Spleen (tissue), 11 donors: ENCODE data around the gene VCPKMT. TPM values are rescaled to one million over a fixed set of nuclear protein-coding genes. Genes with fewer than 3 reads are reported as not detected.
"Not testable (repeated sequence)": the region's sequence is repeated elsewhere in the genome, so short reads cannot be mapped to it uniquely, and the experiment has no call there.

ENCODE experiments used
- DNase-seq: peaks from one replicate; pipeline ENCODE4 v3.0.0-alpha.2; 2020
- H3K27ac ChIP-seq, 8 donors: fragments of 200-600 bp; sonication (generic) in 7 of 8; 1 replicate in 4 of 8; 2 replicates in 4 of 8; pipeline versions ENCODE4 v1.5.0 to v1.8.0; 2016 to 2021; ENCODE audit warnings: inconsistent platforms in 4 of 8, mild to moderate bottlenecking in 4 of 8, moderate library complexity in 1 of 8
- H3K27me3 ChIP-seq, 7 donors: fragments of 200-600 bp; sonication (generic) in 6 of 7; replicated peaks in 1 of 7; 1 replicate in 4 of 7; 2 replicates in 3 of 7; pipeline versions ENCODE4 v1.5.0 to v1.8.0; 2016 to 2021; ENCODE audit warnings: inconsistent platforms in 3 of 7, mild to moderate bottlenecking in 1 of 7
- H3K36me3 ChIP-seq, 6 donors: fragments of 200-600 bp; sonication (generic) in 5 of 6; 1 replicate in 4 of 6; 2 replicates in 2 of 6; pipeline versions ENCODE4 v1.5.0 to v1.8.0; 2016 to 2021; ENCODE audit warnings: inconsistent platforms in 2 of 6
- H3K4me1 ChIP-seq, 6 donors: fragments of 200-600 bp; sonication (generic) in 5 of 6; 1 replicate in 3 of 6; 2 replicates in 3 of 6; pipeline versions ENCODE4 v1.5.0 to v1.8.0; 2016 to 2021; ENCODE audit warnings: inconsistent platforms in 3 of 6
- H3K4me3 ChIP-seq, 8 donors: fragments of 200-600 bp; sonication (generic) in 7 of 8; 1 replicate in 4 of 8; 2 replicates in 4 of 8; pipeline versions ENCODE4 v1.5.0 to v1.8.0; 2016 to 2021; ENCODE audit warnings: inconsistent platforms in 4 of 8, mild to moderate bottlenecking in 4 of 8, moderate library complexity in 2 of 8
- H3K9me3 ChIP-seq, 8 donors: fragments of 200-600 bp; sonication (generic) in 7 of 8; 1 replicate in 4 of 8; 2 replicates in 4 of 8; pipeline versions ENCODE4 v1.5.0 to v1.8.0; 2016 to 2021; ENCODE audit warnings: inconsistent platforms in 4 of 8
- POLR2A ChIP-seq, 3 donors: fragments of 450-650 bp; IDR thresholded peaks; one replicate each; pipeline ENCODE4 v1.5.1; 2017; ENCODE audit warnings: antibody characterized with exemption in 3 of 3, mild to moderate bottlenecking in 1 of 3
- POLR2AphosphoS5 ChIP-seq, 3 donors: sonication (generic); formaldehyde crosslinking; IDR thresholded peaks; one replicate each; pipeline ENCODE4 v1.5.1; 2017; ENCODE audit warnings: antibody characterized with exemption in 3 of 3
- WGBS, 5 donors: extraction: QIAGEN DNeasy Blood & Tissue Kit in 3 of 5; methylation state at CpG; one replicate each; pipeline versions ENCODE4 v1.1.5 to v1.1.7; 2013 to 2018; 5-methylcytosine and 5-hydroxymethylcytosine counted together
- intact Hi-C: fragments of 100-400 bp; cut with DNase I; formaldehyde crosslinking; loops from one replicate; pipeline ENCODE4 v1.15.0; 2023; ENCODE audit warnings: low total_unique reads
- polyA plus RNA-seq, 3 donors: library from polyadenylated mRNA; stranded (reverse); fragments of 200-250 nt; gene quantifications; one replicate each; pipeline ENCODE4 v1.2.1, GENCODE V29; 2013
- total RNA-seq, 7 donors: library from RNA; depleted of rRNA in 3 of 7; stranded (reverse); fragments of >200 nt in 3 of 7; fragmentation: NEBNext Ultra II Directional in 4 of 7; extraction: Animal tissue kit (Norgen Biotek cat#: 25700) in 4 of 7; gene quantifications; one replicate each; pipeline versions ENCODE4 v1.1.0 to v1.2.1, GENCODE V29; 2016 to 2021
- TF ChIP-seq, protein P1 (sequence below), 11 experiments: fragments of 200-600 bp in 7 of 11; fragments of 450-650 bp in 4 of 11; sonication (generic) in 4 of 11; IDR thresholded peaks in 8 of 11; conservative IDR thresholded peaks in 3 of 11; 1 replicate in 7 of 11; 2 replicates in 4 of 11; pipeline versions ENCODE4 v1.4.0 to v1.8.0; 2016 to 2021; ENCODE audit warnings: antibody characterized with exemption in 11 of 11, inconsistent platforms in 4 of 11, mild to moderate bottlenecking in 1 of 11
- donor health status: healthy with polysubstance abuse.
- donor health status: DM: no; HTN: no; CAD: no; lungs with moderate emphysema.
- donor health status: DM: no; HTN: no; CAD: no.
- donor health status: Bipolar disorder and iron deficiency.
- donor health status: healthy.
- donor health status: DM: no; HTN: no; CAD: no.
- donor health status: DM: yes; HTN: yes; CAD: no.

The VCPKMT gene
- total and polyA plus RNA-seq, 10 donors: 9.2 to 28.8 (median 12.3) TPM

DNA sequence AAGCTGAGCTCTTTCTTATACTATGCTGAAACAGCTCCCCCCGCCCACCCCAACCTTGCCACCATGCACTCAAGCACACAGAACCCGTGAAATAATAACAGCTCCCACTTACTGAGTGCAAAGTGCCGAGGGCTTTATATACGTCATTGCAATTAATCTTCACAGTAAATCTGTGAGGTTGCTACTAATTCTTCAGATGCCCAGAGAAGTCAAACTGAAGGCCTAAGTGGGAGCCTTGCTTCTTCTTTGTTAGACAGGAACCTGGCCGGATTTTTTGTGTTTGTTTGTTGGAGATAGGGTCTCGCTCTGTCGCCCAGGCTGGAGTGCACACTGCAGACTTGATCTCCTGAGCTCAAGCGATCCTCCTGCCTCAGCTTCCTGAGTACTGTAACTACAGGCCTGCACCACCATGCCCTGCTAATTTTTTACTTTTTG, 34.0 kb downstream of the VCPKMT start:
- no peak for DNase-seq
- Histone ChIP-seq H3K4me1 (peaks cover 23 to 70% (median 61%) of the 10 kb centered on the region in 6 donors), H3K36me3 (no peaks in the 10 kb centered on the region), H3K9me3 (no peaks in the 10 kb centered on the region), H3K4me3 (peak overlapping the region in 1 of 8 donors; percentile 35), H3K27me3 (no peaks in the 10 kb centered on the region), H3K27ac (peak overlapping the region; percentile 85 to 98 (median 92))
- intact Hi-C loops: no loop called here
- TF ChIP-seq POLR2A (IDR thresholded peaks at IDR 0.05) (no peak), POLR2AphosphoS5 (IDR thresholded peaks at IDR 0.05) (peak in 1 of 3 donors; percentile 27)
- WGBS, 5 donors: 52 to 72% (median 61%) methylated on average over 8 of the region's 8 CpGs

DNA sequence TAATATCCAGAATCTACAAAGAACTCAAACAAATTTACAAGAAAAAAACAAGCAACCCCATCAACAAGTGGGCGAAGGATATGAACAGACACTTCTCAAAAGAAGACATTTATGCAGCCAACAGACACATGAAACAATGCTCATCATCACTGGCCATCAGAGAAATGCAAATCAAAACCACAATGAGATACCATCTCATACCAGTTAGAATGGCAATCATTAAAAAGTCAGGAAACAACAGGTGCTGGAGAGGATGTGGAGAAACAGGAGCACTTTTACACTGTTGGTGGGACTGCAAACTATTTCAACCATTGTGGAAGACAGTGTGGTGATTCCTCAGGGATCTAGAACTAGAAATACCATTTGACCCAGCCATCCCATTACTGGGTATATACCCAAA, 37.3 kb downstream of the VCPKMT start:
- H3K27me3 ChIP-seq, H3K9me3 ChIP-seq, H3K36me3 ChIP-seq, DNase-seq, intact Hi-C loops, H3K4me3 ChIP-seq, H3K27ac ChIP-seq: not testable (repeated sequence)
- H3K4me1 ChIP-seq: peaks cover 11 to 37% (median 31%) of the 10 kb centered on the region in 6 donors
- WGBS, 5 donors: 81 to 100% (median 93%) methylated on average over 1 of the region's 1 CpG

DNA sequence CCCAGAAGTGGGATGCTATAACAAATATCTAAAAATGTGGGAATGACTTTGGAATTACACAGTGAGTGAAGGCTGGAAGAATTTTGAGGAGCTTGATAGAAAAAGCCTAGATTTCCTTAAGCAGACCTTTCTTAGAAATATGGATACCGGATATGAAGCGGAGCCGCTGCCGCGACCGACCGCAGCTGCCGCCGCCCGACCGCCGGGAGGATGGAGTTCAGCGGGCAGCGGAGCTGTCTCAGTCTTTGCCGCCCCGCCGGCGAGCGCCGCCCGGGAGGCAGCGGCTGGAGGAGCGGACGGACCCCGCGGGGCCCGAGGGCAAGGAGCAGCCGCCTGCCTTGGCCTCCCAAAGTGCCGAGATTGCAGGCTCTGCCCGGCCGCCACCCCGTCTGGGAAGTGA, 42.7 kb downstream of the VCPKMT start:
- not testable (repeated sequence) for DNase-seq
- WGBS, 5 donors: 94 to 97% (median 97%) methylated on average over 14 to 32 of the region's 32 CpGs

DNA sequence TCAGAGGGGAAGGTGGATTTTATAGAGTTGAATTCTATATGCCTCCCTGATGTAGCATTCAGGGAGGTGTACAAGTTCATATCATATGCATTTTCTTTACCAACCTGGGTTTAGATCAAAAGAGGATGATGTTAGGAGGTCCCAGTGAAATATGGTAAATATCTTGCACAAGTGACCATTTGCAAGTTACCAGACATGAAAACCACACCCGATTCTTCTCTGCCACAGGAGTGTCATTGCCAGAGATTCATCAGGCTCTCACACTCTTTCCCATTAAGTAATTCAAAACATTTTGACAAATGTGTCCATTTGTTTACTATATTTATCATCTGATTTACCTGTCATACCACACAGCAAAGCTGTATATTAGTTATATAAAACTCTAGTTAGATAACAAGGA, 44.0 kb downstream of the VCPKMT start:
- Histone ChIP-seq H3K36me3 (no peaks in the 10 kb centered on the region), H3K27me3 (no peaks in the 10 kb centered on the region), H3K4me1 (peaks cover 0 to 9% (median 0%) of the 10 kb centered on the region in 6 donors), H3K9me3 (no peaks in the 10 kb centered on the region), H3K27ac (peak overlapping the region in 1 of 8 donors; percentile 22), H3K4me3 (no peak overlapping the region)
- intact Hi-C loops: no loop called here
- TF ChIP-seq POLR2A (IDR thresholded peaks at IDR 0.05) (no peak), POLR2AphosphoS5 (IDR thresholded peaks at IDR 0.05) (no peak)
- TF ChIP-seq, protein P1, sequence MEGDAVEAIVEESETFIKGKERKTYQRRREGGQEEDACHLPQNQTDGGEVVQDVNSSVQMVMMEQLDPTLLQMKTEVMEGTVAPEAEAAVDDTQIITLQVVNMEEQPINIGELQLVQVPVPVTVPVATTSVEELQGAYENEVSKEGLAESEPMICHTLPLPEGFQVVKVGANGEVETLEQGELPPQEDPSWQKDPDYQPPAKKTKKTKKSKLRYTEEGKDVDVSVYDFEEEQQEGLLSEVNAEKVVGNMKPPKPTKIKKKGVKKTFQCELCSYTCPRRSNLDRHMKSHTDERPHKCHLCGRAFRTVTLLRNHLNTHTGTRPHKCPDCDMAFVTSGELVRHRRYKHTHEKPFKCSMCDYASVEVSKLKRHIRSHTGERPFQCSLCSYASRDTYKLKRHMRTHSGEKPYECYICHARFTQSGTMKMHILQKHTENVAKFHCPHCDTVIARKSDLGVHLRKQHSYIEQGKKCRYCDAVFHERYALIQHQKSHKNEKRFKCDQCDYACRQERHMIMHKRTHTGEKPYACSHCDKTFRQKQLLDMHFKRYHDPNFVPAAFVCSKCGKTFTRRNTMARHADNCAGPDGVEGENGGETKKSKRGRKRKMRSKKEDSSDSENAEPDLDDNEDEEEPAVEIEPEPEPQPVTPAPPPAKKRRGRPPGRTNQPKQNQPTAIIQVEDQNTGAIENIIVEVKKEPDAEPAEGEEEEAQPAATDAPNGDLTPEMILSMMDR (IDR thresholded peaks at IDR 0.05 in 8 of 11, conservative IDR thresholded peaks at IDR 0.05 in 3 of 11): no peak
- DNase-seq: no peak
- 32 to 93% (median 51%) methylated on average over 1 of the region's 1 CpG for WGBS, 5 donors

More for the DNA sequence above, 42.7 kb downstream of the VCPKMT start:
- H3K27ac ChIP-seq, H3K36me3 ChIP-seq, H3K9me3 ChIP-seq, H3K27me3 ChIP-seq, intact Hi-C loops, H3K4me3 ChIP-seq, H3K4me1 ChIP-seq: not testable (repeated sequence)

DNA sequence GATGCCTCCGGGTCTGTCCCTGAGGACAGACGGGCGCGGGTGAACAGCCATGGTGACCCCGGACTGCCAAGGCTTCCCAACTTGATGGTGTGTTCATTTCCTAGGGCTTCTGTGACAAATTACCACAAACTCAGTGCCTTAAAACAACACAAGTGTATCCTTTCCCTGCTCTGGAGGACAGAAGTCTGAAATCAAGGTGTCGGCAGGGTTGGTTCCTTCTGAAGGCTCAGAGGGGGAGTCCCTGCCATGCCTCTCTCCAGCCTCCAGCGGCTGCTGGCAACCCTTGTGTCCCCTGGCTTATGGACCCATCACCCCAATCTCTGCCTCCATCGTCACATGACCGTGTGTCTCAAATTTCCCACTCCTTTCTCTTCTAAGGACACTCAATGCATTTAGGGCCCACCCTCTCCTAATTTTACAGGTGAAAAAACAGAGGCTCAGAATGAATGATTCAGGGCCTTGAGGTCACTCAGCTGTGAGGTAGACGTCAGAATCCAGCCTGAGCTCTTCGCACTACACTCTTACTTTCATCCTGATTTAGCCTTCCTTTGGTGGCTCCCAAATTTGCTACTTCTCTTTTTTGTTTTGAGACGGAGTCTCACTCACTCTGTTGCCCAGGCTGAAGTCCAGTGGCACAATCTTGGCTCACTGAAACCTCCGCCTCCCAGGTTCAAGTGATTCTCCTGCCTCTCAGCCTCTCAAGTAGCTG, 45.4 kb downstream of the VCPKMT start:
- WGBS, 5 donors: 79 to 84% (median 84%) methylated on average over 13 of the region's 13 CpGs

More for the DNA sequence above, 45.4 kb downstream of the VCPKMT start:
- Histone ChIP-seq H3K27ac (peak overlapping the region in 1 of 8 donors; percentile 22), H3K27me3 (no peaks in the 10 kb centered on the region), H3K9me3 (no peaks in the 10 kb centered on the region), H3K4me3 (no peak overlapping the region), H3K36me3 (no peaks in the 10 kb centered on the region), H3K4me1 (peaks cover 0 to 13% (median 0%) of the 10 kb centered on the region in 6 donors)
- intact Hi-C loops: no loop called here
- TF ChIP-seq, protein P1 (IDR thresholded peaks at IDR 0.05 in 8 of 11, conservative IDR thresholded peaks at IDR 0.05 in 3 of 11): no peak
- TF ChIP-seq POLR2A (IDR thresholded peaks at IDR 0.05) (no peak), POLR2AphosphoS5 (IDR thresholded peaks at IDR 0.05) (no peak)
- DNase-seq: peak; percentile 48
